Stimulated activated CD8-positive, alpha-beta memory T cell treated with anti-CD3 and anti-CD28 coated beads, Interleukin-7, amount 100 ng/mL, for 4 hours (primary cell): Measurements from ENCODE around the gene YAE1.

ENCODE experiments used
- DNase-seq, 2 donors: peaks; one replicate each; pipeline ENCODE4 v3.0.0-alpha.2; 2020; ENCODE audit warnings: low read depth in 2 of 2

Gene YAE1

GRCh38 chr7:39554583-39555165 lies 11.5 kb upstream of the YAE1 start:
- no peak for DNase-seq

- no peak for DNase-seq
These were observed 9.0 kb upstream of the YAE1 start for GRCh38 chr7:39557222-39557621.

GRCh38 chr7:39557911-39558310 lies 8.3 kb upstream of the YAE1 start:
- no peak for DNase-seq

- DNase-seq, result no peak
These were observed 5.8 kb upstream of the YAE1 start for GRCh38 chr7:39560408-39560807.

- no peak for DNase-seq
These were observed 5.2 kb upstream of the YAE1 start for GRCh38 chr7:39560997-39561396.

GRCh38 chr7:39565538-39565937 lies 666 bp upstream of the YAE1 start:
- no peak for DNase-seq

- DNase-seq, result no peak
These were observed 1.1 kb downstream of the YAE1 start for GRCh38 chr7:39567294-39567693.

- DNase-seq, result no peak
These were observed 8.6 kb downstream of the YAE1 start for GRCh38 chr7:39574673-39575349.

- DNase-seq, result no peak
These were observed 11.1 kb downstream of the YAE1 start for GRCh38 chr7:39577229-39577874.

GRCh38 chr7:39580149-39580874 lies 14.1 kb downstream of the YAE1 start:
- DNase-seq, result peak; percentile 60 to 74

GRCh38 chr7:39582536-39582935 lies 16.3 kb downstream of the YAE1 start:
- DNase-seq, result no peak

GRCh38 chr7:39583539-39583938 lies 17.3 kb downstream of the YAE1 start:
- no peak for DNase-seq

GRCh38 chr7:39587393-39587792 lies 21.2 kb downstream of the YAE1 start:
- DNase-seq, result no peak

- no peak for DNase-seq
These were observed 22.2 kb downstream of the YAE1 start for GRCh38 chr7:39588416-39588815.

GRCh38 chr7:39589323-39590111 lies 23.3 kb downstream of the YAE1 start:
- DNase-seq, result peak; percentile 49 to 82

- DNase-seq, result no peak
These were observed 26.4 kb downstream of the YAE1 start for GRCh38 chr7:39592586-39592985.

GRCh38 chr7:39594988-39595620 lies 28.9 kb downstream of the YAE1 start:
- DNase-seq, result no peak

GRCh38 chr7:39602351-39602750 lies 36.1 kb downstream of the YAE1 start:
- DNase-seq, result no peak

GRCh38 chr7:39603924-39604323 lies 37.7 kb downstream of the YAE1 start:
- no peak for DNase-seq

- DNase-seq, result no peak
These were observed 38.9 kb downstream of the YAE1 start for GRCh38 chr7:39605087-39605486.

- DNase-seq, result no peak
These were observed 40.1 kb downstream of the YAE1 start for GRCh38 chr7:39606352-39606751.
